GM12891 (cell line): Measurements from ENCODE around the gene IMPDH1. TPM values are rescaled to one million over a fixed set of nuclear protein-coding genes. Genes with fewer than 3 reads are reported as not detected.
A peak's percentile ranks its signal among the peaks of the same experiment; 100 is the strongest.
"Not testable (repeated sequence)": the region's sequence is repeated elsewhere in the genome, so short reads cannot be mapped to it uniquely, and the experiment has no call there.

Source experiments
- DNase-seq: peaks from one replicate; pipeline ENCODE4 v3.0.0; 2011; ENCODE audit warnings: low spot score; ENCODE audit not compliant: insufficient read length
- FAIRE-seq: peaks from 2 replicates; lab custom pipeline; 2011; peaks lifted over from hg19 to GRCh38; lab: Jason Lieb, UNC
- PAX5 ChIP-seq: IDR thresholded peaks from 2 replicates; pipeline ENCODE4 v1.6.1; 2011; ENCODE audit warnings: low read length, moderate library complexity, mild to moderate bottlenecking; ENCODE audit not compliant: insufficient read depth, severe bottlenecking
- POLR2A ChIP-seq: IDR thresholded peaks from 2 replicates; pipeline ENCODE4 v1.6.1; 2011; ENCODE audit warnings: low read depth, low read length, control low read depth
- POLR2AphosphoS5 ChIP-seq: IDR thresholded peaks from 2 replicates; pipeline ENCODE4 v1.6.1; 2011; ENCODE audit warnings: low read depth, low read length, control low read depth
- POU2F2 ChIP-seq: IDR thresholded peaks from 2 replicates; pipeline ENCODE4 v1.6.1; 2011; ENCODE audit warnings: low read depth, mild to moderate bottlenecking, control low read depth, low read length, moderate library complexity
- SPI1 ChIP-seq: IDR thresholded peaks from 2 replicates; pipeline ENCODE4 v1.6.1; 2011; ENCODE audit warnings: low read depth, low read length, control low read depth
- TAF1 ChIP-seq: IDR thresholded peaks from 2 replicates; pipeline ENCODE4 v1.6.1; 2011; ENCODE audit warnings: low read depth, low read length, control low read depth
- polyA plus RNA-seq: library from polyadenylated mRNA; unstranded; fragments of >200 nt; gene quantifications from one replicate; pipeline ENCODE4 v1.2.1, GENCODE V29; 2012; ENCODE audit warnings: low read depth, missing spikeins, inconsistent platforms; ENCODE audit not compliant: missing spikeins

IMPDH1 gene
- polyA plus RNA-seq: 16.2 TPM

- FAIRE-seq (peak; percentile 86), DNase-seq (peak; percentile 92)
- no peak for TF ChIP-seq TAF1
These were observed at the start of gene IMPDH1 for GRCh38 chr7:128409596-128410450. Gene IMPDH1, minus strand, starts transcription at chr7:128409982. Its CDS starts 81 bp downstream, at chr7:128409901.

GRCh38 chr7:128459394-128459878 is 49.7 kb upstream of the IMPDH1 start:
- FAIRE-seq (no peak), DNase-seq (no peak)
- TF ChIP-seq TAF1: no peak

DNA sequence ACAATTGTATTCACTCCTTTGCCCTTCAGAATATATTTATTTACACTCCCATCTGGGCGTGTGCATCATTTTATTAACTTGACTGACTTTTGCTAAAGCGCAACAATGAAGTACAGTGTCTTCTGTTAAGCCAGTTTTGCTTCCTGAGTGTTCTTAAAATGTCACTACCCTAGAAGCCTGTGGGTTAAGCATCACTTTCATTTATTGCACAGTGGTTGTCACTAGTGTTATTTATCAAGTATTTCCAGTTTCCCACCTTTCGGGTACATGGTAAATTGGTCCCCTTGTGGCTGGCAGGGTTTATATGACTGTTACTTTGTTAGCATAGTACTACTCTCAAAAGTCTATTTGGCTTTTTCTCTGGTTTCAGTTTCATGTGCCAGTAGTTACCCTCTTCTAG is 49.2 kb upstream of the IMPDH1 start:
- no peak for FAIRE-seq
- DNase-seq: no peak
- TF ChIP-seq SPI1 (no peak), POU2F2 (no peak), PAX5 (no peak), POLR2A (no peak), POLR2AphosphoS5 (no peak), TAF1 (no peak)

- FAIRE-seq, DNase-seq: not testable (repeated sequence)
These were observed 47.6 kb upstream of the IMPDH1 start for GRCh38 chr7:128457385-128457784.

- TF ChIP-seq SPI1: no peak
- TF ChIP-seq PAX5: no peak
- DNase-seq: no peak
- FAIRE-seq: peak; percentile 5
These were observed 46.5 kb upstream of the IMPDH1 start for GRCh38 chr7:128456255-128456725.

GRCh38 chr7:128455543-128456254 is 45.9 kb upstream of the IMPDH1 start, which contains the start of gene HILPDA:
Gene HILPDA, plus strand, starts transcription at chr7:128455878. Its CDS starts 1,391 bp downstream, at chr7:128457269.
- DNase-seq (peak; percentile 89), FAIRE-seq (peak; percentile 98)
- no peak for TF ChIP-seq POU2F2
- TF ChIP-seq POLR2A: peak; percentile 69
- TF ChIP-seq TAF1: peak; percentile 56; the same call in 1 of the 2 replicates
- TF ChIP-seq PAX5: peak; percentile 76
- peak; percentile 73; the same call in 1 of the 2 replicates for TF ChIP-seq POLR2AphosphoS5
- TF ChIP-seq SPI1: no peak

DNA sequence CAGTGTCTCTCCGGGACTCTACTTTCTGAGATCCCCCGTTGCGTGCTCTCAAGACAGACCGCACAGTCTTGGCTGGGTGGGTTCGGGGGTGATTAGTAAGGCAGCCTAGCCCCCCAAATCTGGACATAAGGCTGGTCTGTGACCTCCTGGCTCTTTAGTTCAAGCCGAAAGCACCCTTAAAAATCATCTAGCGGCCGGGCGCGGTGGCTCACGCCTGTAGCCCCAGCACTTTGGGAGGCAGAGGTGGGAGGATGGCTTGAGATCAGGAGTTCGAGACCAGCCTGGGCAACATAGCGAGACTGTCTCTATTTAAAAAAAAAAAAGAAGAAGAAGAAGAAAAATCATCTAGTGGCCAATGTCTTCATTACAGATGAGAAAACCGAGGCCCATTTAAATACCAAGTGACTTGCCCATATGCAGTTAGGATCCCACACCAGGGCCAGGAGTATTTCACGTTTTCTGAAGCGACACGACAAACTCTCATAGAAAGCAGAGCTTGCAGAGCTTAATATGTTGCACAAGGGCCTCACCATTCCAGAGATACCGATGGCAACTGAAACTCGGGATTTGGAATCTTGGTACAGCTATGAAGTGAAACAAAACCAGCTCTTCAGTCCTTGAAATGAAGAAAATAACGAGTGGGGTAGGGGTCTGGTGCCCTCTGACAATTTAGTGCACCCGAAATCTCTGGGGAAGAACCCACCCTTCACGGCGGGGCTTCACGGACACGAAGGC is 45.2 kb upstream of the IMPDH1 start:
- DNase-seq (no peak), FAIRE-seq (no peak)

DNA sequence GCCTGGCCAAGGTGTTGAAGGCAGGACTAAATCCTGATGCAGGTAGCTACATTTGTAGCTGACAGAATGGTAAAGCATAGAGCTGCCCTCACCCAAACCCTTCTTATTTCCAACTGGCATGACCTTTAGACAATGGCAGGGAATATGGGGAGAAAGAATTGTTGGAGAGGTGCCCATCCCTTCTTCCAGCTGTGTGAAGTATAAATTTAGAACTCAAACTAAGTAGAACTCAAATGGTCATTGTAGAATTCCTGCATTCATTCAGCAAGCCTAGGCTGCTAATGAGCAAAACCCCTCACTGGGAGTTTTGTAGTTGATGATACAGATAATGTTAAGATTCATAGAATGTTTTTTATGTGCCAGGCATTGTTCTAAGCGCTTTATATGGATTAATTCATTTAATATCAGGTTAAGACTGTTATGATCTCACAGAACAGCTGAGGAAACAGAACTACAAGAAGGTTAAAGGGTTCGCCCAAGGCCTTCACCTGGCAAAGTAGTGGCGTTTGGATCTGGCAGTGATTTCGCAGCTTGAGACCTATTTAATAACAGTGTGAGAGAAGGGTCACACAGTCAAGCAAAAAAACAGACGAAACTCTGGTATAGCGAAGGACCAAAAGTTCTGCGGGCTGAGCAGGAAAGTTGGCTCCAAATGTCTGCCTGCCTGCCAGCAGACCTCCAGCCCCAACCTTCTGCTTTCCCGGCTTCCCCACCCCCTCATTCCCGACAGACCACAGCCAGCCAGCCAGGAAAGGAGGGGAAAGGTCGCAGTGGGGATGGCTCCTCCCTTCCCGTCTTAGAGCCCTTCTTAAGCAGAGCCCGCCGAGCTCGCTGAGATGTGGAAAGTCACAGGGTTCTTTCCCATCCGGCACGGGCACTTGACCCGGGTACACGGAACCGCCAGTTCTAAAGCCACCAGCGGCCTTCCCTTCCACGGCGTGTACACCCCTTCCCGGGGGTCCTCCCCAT is 44.3 kb upstream of the IMPDH1 start:
- no peak for FAIRE-seq
- no peak for DNase-seq
- TF ChIP-seq PAX5 (no peak), POU2F2 (no peak), POLR2A (no peak), TAF1 (no peak), SPI1 (no peak), POLR2AphosphoS5 (no peak)

More for the DNA sequence above, 45.2 kb upstream of the IMPDH1 start:
- TF ChIP-seq PAX5: no peak
- no peak for TF ChIP-seq POU2F2
- no peak for TF ChIP-seq SPI1
- TF ChIP-seq POLR2A: no peak
- no peak for TF ChIP-seq TAF1
- TF ChIP-seq POLR2AphosphoS5: no peak

- no peak for FAIRE-seq
- DNase-seq: no peak
- TF ChIP-seq PAX5 (no peak), SPI1 (no peak), POLR2A (no peak), POLR2AphosphoS5 (no peak)
These were observed 42.8 kb upstream of the IMPDH1 start for GRCh38 chr7:128452552-128452951.
